Liver (tissue), 9 donors: ENCODE results near the gene PHTF1. TPM values are rescaled to one million over a fixed set of nuclear protein-coding genes. Genes with fewer than 3 reads are reported as not detected.

Experiments
- DNase-seq: peaks from one replicate; pipeline ENCODE4 v3.0.0-alpha.2; 2017; ENCODE audit warnings: low spot score
- H3K27ac ChIP-seq, 2 donors: one replicate each; pipeline ENCODE4 v1.7.0; 2013; ENCODE audit warnings: inconsistent platforms in 2 of 2, low read length in 2 of 2, control low read depth in 1 of 2, low read depth in 1 of 2, mild to moderate bottlenecking in 1 of 2
- H3K27me3 ChIP-seq, 4 donors: one replicate each; pipeline versions ENCODE4 v1.6.1 to v1.7.0; 2013; ENCODE audit warnings: low read length in 3 of 4, inconsistent platforms in 1 of 4, mild to moderate bottlenecking in 1 of 4, moderate library complexity in 1 of 4; ENCODE audit not compliant: control insufficient read depth in 4 of 4, insufficient read depth in 4 of 4
- H3K36me3 ChIP-seq, 4 donors: one replicate each; pipeline versions ENCODE4 v1.6.1 to v1.7.0; 2013; ENCODE audit warnings: low read length in 3 of 4, mild to moderate bottlenecking in 3 of 4, low read depth in 1 of 4, moderate library complexity in 1 of 4; ENCODE audit not compliant: control insufficient read depth in 4 of 4, insufficient read depth in 3 of 4
- H3K4me1 ChIP-seq, 4 donors: one replicate each; pipeline versions ENCODE4 v1.6.1 to v1.7.0; 2013; ENCODE audit warnings: low read length in 3 of 4, mild to moderate bottlenecking in 3 of 4, moderate library complexity in 1 of 4; ENCODE audit not compliant: control insufficient read depth in 4 of 4, insufficient read depth in 4 of 4
- H3K4me3 ChIP-seq, 3 donors: one replicate each; pipeline versions ENCODE4 v1.6.1 to v1.7.0; 2013; ENCODE audit warnings: low read length in 3 of 3, control low read depth in 1 of 3, low read depth in 1 of 3, mild to moderate bottlenecking in 1 of 3
- H3K9ac ChIP-seq, 2 donors: one replicate each; pipeline ENCODE4 v1.7.0; 2013; ENCODE audit warnings: low read length in 2 of 2, mild to moderate bottlenecking in 2 of 2, moderate library complexity in 2 of 2, control low read depth in 1 of 2, low read depth in 1 of 2
- H3K9me3 ChIP-seq, 4 donors: one replicate each; pipeline versions ENCODE4 v1.6.1 to v1.7.0; 2013; ENCODE audit warnings: low read length in 3 of 4; ENCODE audit not compliant: control insufficient read depth in 4 of 4
- ATF3 ChIP-seq: IDR thresholded peaks from 2 replicates; pipeline ENCODE4 v1.6.1; 2016; ENCODE audit warnings: antibody characterized with exemption
- EGR1 ChIP-seq, 2 donors: IDR thresholded peaks; 2 replicates each; pipeline ENCODE4 v1.6.1; 2016 to 2018; ENCODE audit warnings: antibody characterized with exemption in 2 of 2, low read depth in 2 of 2
- FOXA1 ChIP-seq: IDR thresholded peaks from 2 replicates; pipeline ENCODE4 v1.6.1; 2016; ENCODE audit warnings: antibody characterized with exemption
- FOXA2 ChIP-seq: IDR thresholded peaks from 2 replicates; pipeline ENCODE4 v1.6.1; 2016; ENCODE audit warnings: antibody characterized with exemption
- GABPA ChIP-seq, 2 donors: IDR thresholded peaks in 1 of 2; conservative IDR thresholded peaks in 1 of 2; 2 replicates each; pipeline ENCODE4 v1.6.1; 2016; ENCODE audit warnings: antibody characterized with exemption in 2 of 2, mild to moderate bottlenecking in 1 of 2, moderate library complexity in 1 of 2
- HNF4A ChIP-seq, 2 donors: conservative IDR thresholded peaks; 2 replicates each; pipeline ENCODE4 v1.6.1; 2016; ENCODE audit warnings: antibody characterized with exemption in 2 of 2, mild to moderate bottlenecking in 2 of 2
- HNF4G ChIP-seq: IDR thresholded peaks from 2 replicates; pipeline ENCODE4 v1.6.1; 2016; ENCODE audit warnings: antibody characterized with exemption
- JUND ChIP-seq, 2 donors: IDR thresholded peaks; 2 replicates each; pipeline ENCODE4 v1.6.1; 2016; ENCODE audit warnings: antibody characterized with exemption in 2 of 2
- NR2F2 ChIP-seq: IDR thresholded peaks from 2 replicates; pipeline ENCODE4 v1.6.1; 2016; ENCODE audit warnings: antibody characterized with exemption
- RAD21 ChIP-seq, 2 donors: IDR thresholded peaks; 2 replicates each; pipeline ENCODE4 v1.6.1; 2016; ENCODE audit warnings: antibody characterized with exemption in 2 of 2, mild to moderate bottlenecking in 2 of 2
- REST ChIP-seq: IDR thresholded peaks from 2 replicates; pipeline ENCODE4 v1.6.1; 2016; ENCODE audit warnings: antibody characterized with exemption, mild to moderate bottlenecking
- RXRA ChIP-seq, 2 donors: IDR thresholded peaks; 2 replicates each; pipeline ENCODE4 v1.6.1; 2017 to 2018; ENCODE audit warnings: antibody characterized with exemption in 2 of 2, mild to moderate bottlenecking in 1 of 2
- SP1 ChIP-seq: IDR thresholded peaks from 2 replicates; pipeline ENCODE4 v1.6.1; 2018; ENCODE audit warnings: antibody characterized with exemption, mild to moderate bottlenecking
- TAF1 ChIP-seq: conservative IDR thresholded peaks from 2 replicates; pipeline ENCODE4 v1.6.1; 2016; ENCODE audit warnings: antibody characterized with exemption, mild to moderate bottlenecking
- YY1 ChIP-seq: IDR thresholded peaks from 2 replicates; pipeline ENCODE4 v1.6.1; 2016; ENCODE audit warnings: antibody characterized with exemption, mild to moderate bottlenecking
- WGBS: extraction: QIAGEN DNeasy Blood & Tissue Kit; methylation state at CpG from one replicate; pipeline ENCODE4 v1.1.7; 2013; 5-methylcytosine and 5-hydroxymethylcytosine counted together
- polyA plus RNA-seq, 2 donors: library from polyadenylated mRNA; stranded (reverse) in 1 of 2; unstranded in 1 of 2; fragments of 200-250 nt in 1 of 2; fragments of >200 nt in 1 of 2; fragmentation: Nextera tagmentation in 1 of 2; extraction: Ambion mirVana in 1 of 2; gene quantifications; one replicate each; pipeline versions ENCODE4 v1.2.1 to v1.2.3, GENCODE V29; 2013 to 2015
- total RNA-seq, 2 donors: library from RNA; depleted of rRNA; stranded (reverse); fragments of >200 nt; gene quantifications; one replicate each; pipeline ENCODE4 v1.2.3, GENCODE V29; 2014
- TF ChIP-seq, protein P1 (sequence below): IDR thresholded peaks from 2 replicates; pipeline ENCODE4 v1.6.1; 2016; ENCODE audit warnings: antibody characterized with exemption
- donor health status: healthy.
- donor health status: healthy.
- donor health status: healthy.
- donor health status: healthy.
- donor health status: healthy.

Gene PHTF1
- total and polyA plus RNA-seq, 4 donors: 3.2 to 14.0 (median 7.3) TPM

DNA sequence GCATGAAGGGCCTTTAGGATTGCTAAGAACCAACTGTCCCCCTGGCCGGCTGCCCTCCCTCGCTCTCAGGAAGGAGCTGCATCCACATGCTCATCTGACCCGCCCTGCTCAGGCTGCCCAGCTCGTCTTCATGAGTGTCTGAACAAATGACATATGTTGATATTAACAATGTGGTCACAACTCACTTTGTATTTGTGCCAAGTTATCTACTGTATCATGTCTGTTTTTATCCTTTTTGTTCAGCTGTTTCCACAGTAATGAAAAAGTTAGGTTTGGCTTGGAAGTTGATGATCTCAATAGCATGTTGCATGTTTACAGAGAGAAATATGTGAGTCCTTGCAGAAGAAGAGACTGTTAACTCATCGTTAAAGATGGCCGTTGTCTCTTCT, 75.1 kb downstream of the PHTF1 start:
- H3K4me3 ChIP-seq: no peak overlapping the region
- H3K9me3 ChIP-seq: no peaks in the 10 kb centered on the region
- no peak overlapping the region for H3K9ac ChIP-seq
- 81% methylated on average over 6 of the region's 6 CpGs for WGBS
- peaks cover 0 to 15% (median 8%) of the 10 kb centered on the region in 4 donors for H3K36me3 ChIP-seq
- DNase-seq: no peak
- TF ChIP-seq TAF1: no peak
- no peak for TF ChIP-seq EGR1 (IDR thresholded peaks at IDR 0.05; ENCODE audit: low read depth in 2 of 2)
- no peak for TF ChIP-seq ATF3
- no peak for TF ChIP-seq HNF4G
- TF ChIP-seq RAD21 (IDR thresholded peaks at IDR 0.05): no peak
- TF ChIP-seq RXRA (IDR thresholded peaks at IDR 0.05): no peak
- TF ChIP-seq GABPA (IDR thresholded peaks at IDR 0.05 in 1 of 2, conservative IDR thresholded peaks at IDR 0.05 in 1 of 2): no peak
- TF ChIP-seq JUND (IDR thresholded peaks at IDR 0.05): no peak
- no peak for TF ChIP-seq YY1
- no peak for TF ChIP-seq FOXA2
- TF ChIP-seq FOXA1: no peak
- TF ChIP-seq HNF4A (conservative IDR thresholded peaks at IDR 0.05): no peak
- TF ChIP-seq, protein P1, sequence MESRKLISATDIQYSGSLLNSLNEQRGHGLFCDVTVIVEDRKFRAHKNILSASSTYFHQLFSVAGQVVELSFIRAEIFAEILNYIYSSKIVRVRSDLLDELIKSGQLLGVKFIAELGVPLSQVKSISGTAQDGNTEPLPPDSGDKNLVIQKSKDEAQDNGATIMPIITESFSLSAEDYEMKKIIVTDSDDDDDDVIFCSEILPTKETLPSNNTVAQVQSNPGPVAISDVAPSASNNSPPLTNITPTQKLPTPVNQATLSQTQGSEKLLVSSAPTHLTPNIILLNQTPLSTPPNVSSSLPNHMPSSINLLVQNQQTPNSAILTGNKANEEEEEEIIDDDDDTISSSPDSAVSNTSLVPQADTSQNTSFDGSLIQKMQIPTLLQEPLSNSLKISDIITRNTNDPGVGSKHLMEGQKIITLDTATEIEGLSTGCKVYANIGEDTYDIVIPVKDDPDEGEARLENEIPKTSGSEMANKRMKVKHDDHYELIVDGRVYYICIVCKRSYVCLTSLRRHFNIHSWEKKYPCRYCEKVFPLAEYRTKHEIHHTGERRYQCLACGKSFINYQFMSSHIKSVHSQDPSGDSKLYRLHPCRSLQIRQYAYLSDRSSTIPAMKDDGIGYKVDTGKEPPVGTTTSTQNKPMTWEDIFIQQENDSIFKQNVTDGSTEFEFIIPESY: no peak
- TF ChIP-seq SP1: no peak
- TF ChIP-seq NR2F2: no peak
- TF ChIP-seq REST: no peak
- peak overlapping the region in 1 of 2 donors; percentile 9 for H3K27ac ChIP-seq
- H3K4me1 ChIP-seq: no peaks in the 10 kb centered on the region
- H3K27me3 ChIP-seq: no peaks in the 10 kb centered on the region

DNA sequence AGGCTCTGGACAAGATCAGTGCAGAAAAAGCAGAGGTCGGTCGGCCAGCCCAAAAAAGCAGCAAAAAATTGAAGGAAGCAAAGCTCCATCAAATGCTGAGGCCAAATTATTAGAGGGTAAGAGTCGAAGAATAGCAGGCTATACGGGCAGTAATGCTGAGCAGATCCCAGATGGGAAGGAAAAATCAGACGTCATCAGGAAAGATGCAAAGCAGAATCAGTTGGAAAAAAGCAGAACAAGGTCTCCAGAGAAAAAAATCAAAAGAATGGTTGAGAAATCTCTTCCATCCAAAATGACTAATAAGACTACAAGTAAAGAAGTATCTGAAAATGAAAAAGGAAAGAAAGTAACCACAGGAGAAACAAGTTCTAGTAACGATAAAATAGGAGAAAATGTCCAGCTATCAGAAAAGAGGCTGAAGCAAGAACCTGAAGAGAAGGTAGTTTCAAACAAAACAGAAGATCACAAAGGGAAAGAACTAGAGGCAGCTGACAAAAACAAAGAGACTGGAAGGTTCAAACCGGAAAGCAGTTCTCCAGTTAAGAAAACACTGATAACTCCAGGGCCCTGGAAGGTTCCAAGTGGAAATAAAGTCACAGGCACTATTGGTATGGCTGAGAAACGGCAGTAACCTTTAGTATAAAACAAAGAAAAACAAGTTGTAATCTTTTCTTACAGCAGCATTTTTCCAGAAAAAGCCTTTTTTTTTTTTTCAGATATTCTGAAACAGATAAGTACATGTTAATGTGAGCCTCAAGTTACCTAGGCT, 75.7 kb downstream of the PHTF1 start:
- Histone ChIP-seq H3K27me3 (no peaks in the 10 kb centered on the region), H3K36me3 (peaks cover 1 to 15% (median 8%) of the 10 kb centered on the region in 4 donors), H3K27ac (peak overlapping the region in 1 of 2 donors; percentile 9), H3K9ac (no peak overlapping the region), H3K4me1 (no peaks in the 10 kb centered on the region), H3K9me3 (no peaks in the 10 kb centered on the region), H3K4me3 (no peak overlapping the region)
- TF ChIP-seq HNF4A (conservative IDR thresholded peaks at IDR 0.05) (no peak), RXRA (IDR thresholded peaks at IDR 0.05) (peak in 1 of 2 donors; percentile 7)
- DNase-seq: no peak
- 75% methylated on average over 8 of the region's 8 CpGs for WGBS
